Frontal cortex (tissue), 4 donors: ENCODE results near the gene CNGB1. TPM values are rescaled to one million over a fixed set of nuclear protein-coding genes. Genes with fewer than 3 reads are reported as not detected.
"Not testable (repeated sequence)": the region's sequence is repeated elsewhere in the genome, so short reads cannot be mapped to it uniquely, and the experiment has no call there.

Experiments used
- DNase-seq, 2 donors: peaks; one replicate each; pipeline ENCODE4 v3.0.0; 2012; ENCODE audit warnings: low spot score in 2 of 2
- FAIRE-seq: peaks from 2 replicates; lab custom pipeline; 2012; peaks lifted over from hg19 to GRCh38; lab: Jason Lieb, UNC
- total RNA-seq: library from RNA; depleted of rRNA; stranded (reverse); fragments of >200 nt; gene quantifications from one replicate; pipeline ENCODE4 v1.2.3, GENCODE V29; 2014
- donor health status: control.
- donor health status: control.
- donor health status: control.

The CNGB1 gene
- total RNA-seq, 1 donor from 2014 or later: 1.2 TPM

GRCh38 chr16:57844416-57845030, 126.4 kb downstream of the CNGB1 start:
- no peak for FAIRE-seq
- DNase-seq: no peak

- DNase-seq: no peak
- no peak for FAIRE-seq
Measured at GRCh38 chr16:57843400-57843799, 127.5 kb downstream of the CNGB1 start.

- no peak for FAIRE-seq
- DNase-seq: no peak
Measured at GRCh38 chr16:57842601-57843000, 128.3 kb downstream of the CNGB1 start.

GRCh38 chr16:57840833-57841232, 130.1 kb downstream of the CNGB1 start:
- no peak for FAIRE-seq

GRCh38 chr16:57838161-57838560, 132.8 kb downstream of the CNGB1 start:
- DNase-seq: no peak
- no peak for FAIRE-seq

More at GRCh38 chr16:57840833-57841232, 130.1 kb downstream of the CNGB1 start:
- DNase-seq: no peak

GRCh38 chr16:57837305-57838125, 133.4 kb downstream of the CNGB1 start:
- FAIRE-seq (no peak), DNase-seq (no peak)

GRCh38 chr16:57835439-57835838, 135.5 kb downstream of the CNGB1 start:
- not testable (repeated sequence) for DNase-seq, FAIRE-seq

GRCh38 chr16:57834936-57835335, 136.0 kb downstream of the CNGB1 start:
- no peak for DNase-seq
- FAIRE-seq: no peak

Other genes with a start within 250 kb of the CNGB1 start
- 34.6 TPM for gene KATNB1, start 235.4 kb downstream of the CNGB1 start, total RNA-seq
- 46.1 TPM for gene KIFC3, start 168.6 kb downstream of the CNGB1 start, total RNA-seq
- 4.9 TPM for gene ZNF319, start 29.5 kb upstream of the CNGB1 start, total RNA-seq
- 3.7 TPM for gene USB1, start 30.3 kb upstream of the CNGB1 start, total RNA-seq
- gene MMP15, start 54.6 kb upstream of the CNGB1 start, total RNA-seq: 12.2 TPM
- 93.8 TPM for gene CFAP20, start 158.3 kb upstream of the CNGB1 start, total RNA-seq
- 17.9 TPM for gene CSNK2A2, start 227.0 kb upstream of the CNGB1 start, total RNA-seq